Measurements from ENCODE around the gene NFATC2. TPM values are rescaled to one million over a fixed set of nuclear protein-coding genes. Genes with fewer than 3 reads are reported as not detected.

The NFATC2 gene
- total RNA-seq, 1 experiment from 2014 or later = 0.61 TPM

GRCh38 chr20:51383891-51384510 is 158.5 kb downstream of the NFATC2 start:
- Mint-ChIP-seq H3K4me3 (no peak overlapping the region), H3K36me3 (ENCODE audit: insufficient read depth in 1 of 3, low read depth in 3 of 3) (no peaks in the 10 kb centered on the region), H3K4me1 (peaks cover 33 to 40% of the 10 kb centered on the region in 2 experiments), H3K27ac (no peak overlapping the region; a peak in 1 of 7 replicates), H3K27me3 (ENCODE audit: low read depth) (peaks cover 10% of the 10 kb centered on the region), H3K9me3 (no peaks in the 10 kb centered on the region)
- no peak overlapping the region for H3K23ac ChIP-seq (ENCODE audit: insufficient read length, low read depth, low read length)
- no peak overlapping the region for H2BK5ac ChIP-seq (ENCODE audit: insufficient read length, low read length)
- H3K56ac ChIP-seq (ENCODE audit: insufficient read length, low read depth, low read length) = no peak overlapping the region
- H2AK5ac ChIP-seq (ENCODE audit: insufficient read length, low read length) = no peak overlapping the region
- H3K18ac ChIP-seq (ENCODE audit: insufficient read length, low read depth, low read length) = no peak overlapping the region
- H2BK20ac ChIP-seq (ENCODE audit: low read depth, low read length, poor library complexity, severe bottlenecking) = no peak overlapping the region
- no peak overlapping the region for H2BK120ac ChIP-seq (ENCODE audit: low read depth, low read length, poor library complexity, severe bottlenecking)
- no peaks in the 10 kb centered on the region for H4K20me1 ChIP-seq (ENCODE audit: control insufficient read depth, insufficient read depth, insufficient read length)
- H2BK15ac ChIP-seq (ENCODE audit: low read depth, low read length) = no peak overlapping the region
- H3K4me1 ChIP-seq (ENCODE audit: insufficient read depth, low read length) = peaks cover 4% of the 10 kb centered on the region; the same call in 1 of the 2 replicates
- H3K27ac ChIP-seq (ENCODE audit: insufficient read length, low read depth, low read length) = no peak overlapping the region
- H3K79me2 ChIP-seq (ENCODE audit: insufficient read depth, low read length) = no peaks in the 10 kb centered on the region
- H3K27me3 ChIP-seq (ENCODE audit: insufficient read depth, low read length) = no peaks in the 10 kb centered on the region; the same call in 1 of the 2 replicates
- no peak overlapping the region for H2BK12ac ChIP-seq (ENCODE audit: insufficient read length, low read depth, low read length)
- H4K8ac ChIP-seq (replicated peaks; ENCODE audit: insufficient read length, low read depth, low read length) = no peak overlapping the region
- H3K4ac ChIP-seq (ENCODE audit: low read depth, low read length) = no peak overlapping the region
- no peak overlapping the region for H3K9ac ChIP-seq (ENCODE audit: extremely low read depth, insufficient read length, low read length)
- no peak overlapping the region for H4K91ac ChIP-seq (ENCODE audit: insufficient read length, low read depth, low read length)
- no peaks in the 10 kb centered on the region for H3K23me2 ChIP-seq (ENCODE audit: insufficient read length, low read depth, low read length, poor library complexity, severe bottlenecking)
- no peak for TF ChIP-seq CTCF (conservative IDR thresholded peaks at IDR 0.05)
- no peak for DNase-seq
- H2AFZ ChIP-seq (ENCODE audit: low read length) = no peak overlapping the region
- H3K79me1 ChIP-seq (ENCODE audit: insufficient read depth, low read depth, low read length, poor library complexity, severe bottlenecking) = no peaks in the 10 kb centered on the region
- no peak overlapping the region for H4K5ac ChIP-seq (ENCODE audit: insufficient read length, low read depth, low read length)
- no peak overlapping the region for H3K4me2 ChIP-seq (ENCODE audit: insufficient read depth, insufficient read length, low read length)
- no peak overlapping the region for H3T11ph ChIP-seq (ENCODE audit: low read length)
- no peak overlapping the region for H3K14ac ChIP-seq (ENCODE audit: insufficient read depth, low read length)
- no peaks in the 10 kb centered on the region for H3K9me3 ChIP-seq (ENCODE audit: control insufficient read depth, low read depth, low read length)
- no CpG with 5 or more reads among the region's 11 CpGs for WGBS (ENCODE audit: extremely low coverage, insufficient read length, low lambda C conversion rate)
